Measurements from ENCODE around the gene TMPRSS11B.

TMPRSS11B gene

DNA sequence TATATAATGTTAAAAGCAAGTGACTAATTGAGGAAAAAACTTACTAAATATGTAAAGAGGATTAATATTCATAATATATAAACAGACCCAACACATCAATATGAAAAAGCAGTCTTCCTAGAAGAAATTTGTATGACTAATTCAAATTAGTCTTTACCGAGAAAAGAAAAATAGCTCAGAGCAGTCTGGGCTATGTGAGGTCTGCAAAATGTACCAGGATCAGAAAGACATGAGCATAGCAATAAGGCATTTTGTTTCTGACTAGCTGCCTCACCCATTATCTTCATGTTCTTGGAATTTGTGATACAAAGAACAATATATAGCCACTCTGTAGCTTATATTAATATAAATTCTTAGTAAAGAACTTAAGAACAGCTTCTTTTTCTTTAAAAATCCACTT lies 13.7 kb upstream of the TMPRSS11B start:
- H3K27ac ChIP-seq = no peak overlapping the region
- TF ChIP-seq ZFX (IDR thresholded peaks at IDR 0.05; ENCODE audit: borderline replicate concordance) = no peak
- TF ChIP-seq, protein P1, sequence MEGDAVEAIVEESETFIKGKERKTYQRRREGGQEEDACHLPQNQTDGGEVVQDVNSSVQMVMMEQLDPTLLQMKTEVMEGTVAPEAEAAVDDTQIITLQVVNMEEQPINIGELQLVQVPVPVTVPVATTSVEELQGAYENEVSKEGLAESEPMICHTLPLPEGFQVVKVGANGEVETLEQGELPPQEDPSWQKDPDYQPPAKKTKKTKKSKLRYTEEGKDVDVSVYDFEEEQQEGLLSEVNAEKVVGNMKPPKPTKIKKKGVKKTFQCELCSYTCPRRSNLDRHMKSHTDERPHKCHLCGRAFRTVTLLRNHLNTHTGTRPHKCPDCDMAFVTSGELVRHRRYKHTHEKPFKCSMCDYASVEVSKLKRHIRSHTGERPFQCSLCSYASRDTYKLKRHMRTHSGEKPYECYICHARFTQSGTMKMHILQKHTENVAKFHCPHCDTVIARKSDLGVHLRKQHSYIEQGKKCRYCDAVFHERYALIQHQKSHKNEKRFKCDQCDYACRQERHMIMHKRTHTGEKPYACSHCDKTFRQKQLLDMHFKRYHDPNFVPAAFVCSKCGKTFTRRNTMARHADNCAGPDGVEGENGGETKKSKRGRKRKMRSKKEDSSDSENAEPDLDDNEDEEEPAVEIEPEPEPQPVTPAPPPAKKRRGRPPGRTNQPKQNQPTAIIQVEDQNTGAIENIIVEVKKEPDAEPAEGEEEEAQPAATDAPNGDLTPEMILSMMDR (IDR thresholded peaks at IDR 0.05) = no peak

- TF ChIP-seq, protein P1 (IDR thresholded peaks at IDR 0.05) = no peak
- no peak for TF ChIP-seq ZFX (IDR thresholded peaks at IDR 0.05; ENCODE audit: borderline replicate concordance)
- no peak overlapping the region for H3K27ac ChIP-seq
These were observed 12.2 kb upstream of the TMPRSS11B start for GRCh38 chr4:68257719-68258118.

DNA sequence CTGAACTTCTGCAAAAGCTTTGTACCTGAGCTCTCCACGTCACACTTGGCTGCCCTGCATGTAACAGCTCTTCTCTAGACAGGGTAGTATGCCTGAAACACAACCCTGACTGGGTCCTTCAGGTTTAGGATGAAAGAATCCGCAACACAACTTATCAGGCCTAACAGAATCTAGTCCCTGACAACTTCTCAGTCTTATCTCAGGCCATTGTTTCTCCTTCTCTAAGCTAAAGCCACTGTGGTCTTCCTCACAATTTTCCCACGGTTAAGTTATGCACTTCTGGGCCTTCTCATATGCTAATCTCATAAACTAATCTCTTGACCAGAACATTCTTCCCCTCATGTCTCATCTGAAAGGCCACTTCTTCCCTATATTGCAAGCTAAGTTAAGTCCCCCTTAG lies 10.8 kb upstream of the TMPRSS11B start:
- H3K27ac ChIP-seq = no peak overlapping the region
- TF ChIP-seq, protein P1 (IDR thresholded peaks at IDR 0.05) = no peak
- no peak for TF ChIP-seq ZFX (IDR thresholded peaks at IDR 0.05; ENCODE audit: borderline replicate concordance)

GRCh38 chr4:68250151-68250930 lies 4.8 kb upstream of the TMPRSS11B start:
- no peak overlapping the region for H3K27ac ChIP-seq
- no peak for TF ChIP-seq ZFX (IDR thresholded peaks at IDR 0.05; ENCODE audit: borderline replicate concordance)
- TF ChIP-seq, protein P1 (IDR thresholded peaks at IDR 0.05) = no peak

DNA sequence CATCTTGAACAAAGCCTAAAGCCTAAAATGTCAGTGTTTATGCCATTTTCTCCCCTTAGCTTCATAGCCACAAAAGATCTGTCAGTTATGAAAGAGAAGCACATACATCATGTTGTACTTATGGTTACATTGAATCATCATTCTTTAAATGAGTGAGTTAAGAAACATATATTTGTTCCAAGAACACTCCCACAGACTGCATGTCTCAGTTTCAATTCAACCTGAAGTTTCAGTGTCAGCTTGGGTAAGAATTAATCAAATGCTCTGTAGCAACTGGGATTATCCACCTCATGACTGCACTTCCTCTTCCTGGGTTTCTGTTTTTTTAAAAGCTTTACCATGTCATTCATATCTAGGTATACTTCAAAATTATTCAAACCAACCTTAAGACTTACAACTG lies 3.9 kb upstream of the TMPRSS11B start:
- TF ChIP-seq ZFX (IDR thresholded peaks at IDR 0.05; ENCODE audit: borderline replicate concordance) = no peak
- TF ChIP-seq, protein P1 (IDR thresholded peaks at IDR 0.05) = no peak
- H3K27ac ChIP-seq = no peak overlapping the region

- no peak overlapping the region for H3K27ac ChIP-seq
- TF ChIP-seq, protein P1 (IDR thresholded peaks at IDR 0.05) = no peak
- TF ChIP-seq ZFX (IDR thresholded peaks at IDR 0.05; ENCODE audit: borderline replicate concordance) = no peak
These were observed 4.9 kb downstream of the TMPRSS11B start for GRCh38 chr4:68240620-68241019.

GRCh38 chr4:68228568-68228967 lies 16.9 kb downstream of the TMPRSS11B start:
- TF ChIP-seq, protein P1 (IDR thresholded peaks at IDR 0.05) = no peak
- no peak for TF ChIP-seq ZFX (IDR thresholded peaks at IDR 0.05; ENCODE audit: borderline replicate concordance)
- H3K27ac ChIP-seq = no peak overlapping the region
